NCI-H1694 treated with DMSO at 0.1 percent for 48 hours (cell line): ENCODE data around the gene UHRF1.
A peak's percentile ranks its signal among the peaks of the same experiment; 100 is the strongest.
"Not testable (repeated sequence)": the region's sequence is repeated elsewhere in the genome, so short reads cannot be mapped to it uniquely, and the experiment has no call there.

Experiments used
- DNase-seq: peaks from one replicate; lab custom pipeline; 2025; lab: John Stamatoyannopoulos, UW

UHRF1 gene

GRCh38 chr19:4900879-4901278, 8.4 kb upstream of the UHRF1 start:
- not testable (repeated sequence) for DNase-seq

DNA sequence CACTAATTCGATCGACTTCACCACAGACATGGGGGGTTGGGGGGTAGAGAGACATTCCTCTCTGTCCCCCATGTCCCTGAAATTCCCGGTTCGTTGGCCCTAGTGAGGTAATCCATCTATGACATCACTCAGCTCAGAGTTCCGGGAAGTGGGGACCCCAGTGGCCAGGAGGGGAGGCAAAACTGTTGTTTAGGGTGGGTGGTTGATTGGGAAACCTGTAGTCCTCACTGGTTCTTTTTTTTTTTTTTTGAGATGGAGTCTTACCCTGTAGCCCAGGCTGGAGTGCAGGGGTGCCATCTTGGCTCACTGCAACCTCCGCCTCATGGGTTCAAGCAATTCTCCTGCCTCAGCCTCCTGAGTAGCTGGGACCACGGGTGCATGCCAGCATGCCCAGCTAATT, 6.5 kb upstream of the UHRF1 start, which contains the start of gene ARRDC5:
TSS of gene ARRDC5 (minus strand) at position 101 of the 400 bp plus-strand sequence. CDS start at position 30, 71 bp downstream.
- DNase-seq = no peak

- no peak for DNase-seq
Observed at GRCh38 chr19:4904481-4904880, 4.8 kb upstream of the UHRF1 start.

DNA sequence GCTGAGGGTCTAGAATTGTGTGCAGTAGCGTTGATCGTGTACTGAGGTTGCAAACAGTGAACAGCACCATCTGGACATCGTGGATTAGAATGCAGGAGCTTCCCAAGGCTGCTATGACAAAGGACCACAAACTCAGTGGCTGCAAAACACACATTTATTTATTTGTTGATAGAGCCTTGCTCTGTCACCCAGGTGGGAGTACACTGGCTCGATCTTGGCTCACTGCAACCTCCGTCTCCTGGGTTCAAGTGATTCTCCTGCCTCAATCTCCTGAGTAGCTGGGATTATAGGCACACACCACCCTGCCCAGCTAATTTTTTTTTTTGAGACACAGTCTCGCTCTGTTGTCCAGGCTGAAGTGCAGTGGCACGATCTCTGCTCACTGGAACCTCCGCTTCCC, 2.3 kb upstream of the UHRF1 start:
- DNase-seq = no peak

DNA sequence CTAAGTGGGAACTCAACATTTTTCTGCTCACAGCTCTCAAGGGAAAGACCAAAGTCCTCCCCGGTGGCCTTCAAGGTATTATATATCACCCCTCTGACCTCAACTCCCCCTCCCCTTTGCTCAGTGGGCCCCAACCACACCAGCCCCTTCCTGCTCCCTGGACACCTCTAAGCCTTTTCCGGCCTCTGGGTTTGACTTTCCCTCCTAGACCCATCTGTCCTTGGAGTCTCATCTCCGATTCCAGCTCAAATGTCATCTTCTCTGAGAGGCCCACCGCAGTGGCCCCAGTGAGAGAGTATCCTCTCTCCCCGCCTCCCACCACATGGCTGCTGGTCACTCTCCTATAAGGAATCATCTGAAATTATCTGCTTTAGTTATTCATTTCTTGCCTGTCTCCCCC, 941 bp upstream of the UHRF1 start:
- DNase-seq = no peak

DNA sequence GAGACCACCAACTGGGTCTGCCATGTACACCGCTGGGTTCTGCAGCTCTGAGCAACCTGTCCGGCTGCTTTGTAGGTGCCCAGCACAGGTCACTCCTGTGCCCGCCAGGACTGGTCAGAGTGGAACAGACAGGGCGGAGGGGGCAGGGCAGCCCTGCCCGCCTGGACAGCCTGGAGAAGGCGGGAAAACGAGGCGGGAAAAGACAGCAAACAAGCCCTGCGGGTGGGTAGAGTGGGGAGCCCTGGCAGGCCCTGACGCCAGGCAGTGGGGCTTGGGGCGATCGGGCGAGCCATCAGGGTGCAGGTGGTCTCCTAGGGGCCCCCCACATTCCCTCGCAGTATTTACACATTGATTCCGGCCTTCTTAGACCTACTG, 533 bp upstream of the UHRF1 start:
- no peak for DNase-seq

- peak; percentile 22 for DNase-seq
Observed at GRCh38 chr19:4909897-4910593, 744 bp downstream of the UHRF1 start.

- DNase-seq = no peak
Observed at GRCh38 chr19:4910594-4911281, 1.4 kb downstream of the UHRF1 start.

DNA sequence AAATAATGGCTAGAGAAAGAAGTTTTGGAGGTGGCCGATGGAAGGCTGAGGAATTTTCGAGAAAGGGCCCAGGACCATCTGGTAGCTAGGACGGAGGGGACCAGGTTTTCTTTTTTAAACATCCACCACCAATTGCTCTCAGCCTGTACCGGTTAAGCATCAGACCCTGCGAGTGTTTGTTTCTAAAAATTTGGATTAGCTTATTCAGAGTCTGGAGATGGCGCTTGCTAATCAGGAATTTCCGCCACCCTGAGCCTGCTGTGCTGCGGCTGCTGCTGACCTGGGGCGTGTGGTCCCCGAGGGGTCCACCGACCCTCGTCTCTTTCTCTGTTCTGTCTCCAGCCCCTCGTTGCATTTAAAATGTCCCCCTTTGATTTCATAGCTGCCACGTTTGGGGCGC, 2.0 kb downstream of the UHRF1 start:
- DNase-seq = no peak

DNA sequence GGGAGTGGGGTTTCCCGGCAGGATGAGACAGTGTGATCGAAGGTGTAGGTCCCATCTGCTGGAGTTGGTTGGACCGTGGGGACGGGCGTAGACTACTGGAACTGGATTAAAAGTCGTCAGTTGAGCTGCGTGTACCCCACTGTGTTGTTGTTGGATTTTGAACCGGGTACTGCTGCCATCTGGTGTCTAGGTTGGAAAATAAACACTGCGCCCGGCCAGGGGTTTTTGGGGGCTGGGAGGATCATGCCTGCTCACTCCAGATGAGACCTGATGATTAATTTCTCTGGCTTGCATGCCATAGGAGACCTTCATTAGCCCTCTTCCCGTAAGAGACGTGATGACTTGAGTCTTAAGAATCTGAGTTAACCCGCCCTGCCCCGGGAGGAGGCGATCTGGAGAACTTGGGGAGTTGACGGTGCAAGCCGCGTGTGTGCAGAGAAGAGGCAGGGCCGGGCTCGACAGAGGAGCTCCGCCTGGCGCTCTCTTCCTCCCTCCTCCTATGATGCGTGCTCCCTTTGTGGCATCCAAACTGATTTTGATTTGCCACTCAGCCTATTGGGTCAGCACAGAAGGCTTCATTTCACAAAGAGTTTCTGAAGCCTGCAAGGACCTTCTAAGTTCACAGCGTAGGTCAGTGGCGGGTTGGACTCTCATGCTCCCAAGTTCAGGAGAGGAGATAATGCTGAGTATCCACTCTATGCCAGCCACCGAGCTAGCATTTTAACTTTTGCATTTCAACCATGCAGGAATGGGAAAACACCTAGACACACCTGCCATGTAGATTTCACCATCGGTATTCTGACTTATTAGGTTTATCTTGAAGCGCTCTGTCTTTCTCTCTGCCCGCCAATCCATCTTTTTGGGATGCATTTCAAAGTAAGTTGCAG, 2.7 kb downstream of the UHRF1 start:
- DNase-seq = peak; percentile 28

DNA sequence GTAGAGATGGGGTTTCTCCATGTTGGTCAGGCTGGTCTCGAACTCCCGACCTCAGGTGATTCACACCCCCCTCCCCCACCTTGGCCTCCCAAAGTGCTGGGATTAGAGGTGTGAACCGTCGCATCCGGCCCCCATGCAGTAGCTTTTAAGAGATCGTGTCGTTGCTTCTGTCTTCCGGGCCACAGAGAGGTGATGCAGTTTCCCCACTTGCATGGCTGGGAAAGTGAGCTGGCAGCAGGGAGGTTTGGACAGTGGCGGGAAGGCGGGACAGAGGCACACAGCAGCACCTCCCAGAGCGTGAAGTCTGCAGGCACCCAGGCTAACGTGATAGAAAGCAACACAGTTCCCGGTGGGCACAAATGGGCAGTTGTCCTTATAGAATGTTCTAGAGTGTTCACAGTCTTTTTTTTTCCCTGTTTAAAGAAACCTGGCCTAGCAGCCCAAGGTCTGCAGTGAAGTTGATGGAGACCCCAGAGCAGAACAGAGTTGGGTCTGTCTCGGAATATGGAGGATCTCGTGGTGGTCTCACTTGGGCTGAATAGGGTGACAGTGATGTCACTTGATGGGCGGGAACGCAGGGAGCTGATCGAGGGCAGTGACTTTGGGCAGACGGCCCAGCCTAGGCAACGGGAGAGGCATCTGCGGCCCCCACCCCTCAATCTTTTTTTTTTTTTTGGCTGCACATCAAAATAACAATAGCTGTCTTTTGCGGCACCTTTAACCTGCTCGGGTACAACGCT, 4.9 kb downstream of the UHRF1 start:
- no peak for DNase-seq

GRCh38 chr19:4914736-4915501, 5.6 kb downstream of the UHRF1 start:
- no peak for DNase-seq

- no peak for DNase-seq
Observed at GRCh38 chr19:4916292-4917082, 7.2 kb downstream of the UHRF1 start.

DNA sequence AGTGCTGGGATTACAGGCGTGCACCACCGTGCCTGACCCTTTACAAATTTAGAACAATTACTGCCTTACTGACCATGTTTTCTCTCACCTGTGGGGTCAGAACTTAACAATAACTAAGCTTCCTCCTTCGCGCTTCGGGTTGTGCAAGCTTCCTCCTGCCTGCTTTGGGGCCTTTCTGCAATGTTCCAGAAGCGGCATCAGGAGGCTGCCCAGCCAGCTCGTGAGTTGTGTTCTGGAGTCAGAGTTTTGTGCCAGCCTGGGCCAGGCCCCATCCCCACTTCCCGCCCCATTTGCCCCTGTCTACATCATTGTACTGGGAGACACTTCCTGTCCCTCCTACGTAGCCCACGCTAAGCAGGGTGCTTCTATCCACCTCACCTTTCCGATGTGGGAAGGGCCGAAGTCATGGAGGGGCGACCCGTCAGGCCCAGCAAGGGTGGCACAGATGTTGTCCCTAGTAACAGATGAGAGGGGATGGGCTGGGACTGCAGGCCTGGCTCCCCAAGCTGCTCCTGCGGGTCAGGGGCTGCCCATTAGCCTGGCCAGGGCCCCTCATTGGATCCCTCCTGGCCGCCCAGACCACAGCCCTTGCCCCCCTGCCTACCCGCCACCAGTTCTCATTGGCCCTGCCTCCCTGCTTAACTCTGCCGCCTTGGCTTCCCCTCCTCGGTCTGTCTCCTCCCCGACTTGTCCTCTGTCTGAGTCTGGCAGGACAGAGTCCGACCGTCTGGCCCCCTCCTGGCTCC, 13.4 kb downstream of the UHRF1 start:
- DNase-seq = no peak

DNA sequence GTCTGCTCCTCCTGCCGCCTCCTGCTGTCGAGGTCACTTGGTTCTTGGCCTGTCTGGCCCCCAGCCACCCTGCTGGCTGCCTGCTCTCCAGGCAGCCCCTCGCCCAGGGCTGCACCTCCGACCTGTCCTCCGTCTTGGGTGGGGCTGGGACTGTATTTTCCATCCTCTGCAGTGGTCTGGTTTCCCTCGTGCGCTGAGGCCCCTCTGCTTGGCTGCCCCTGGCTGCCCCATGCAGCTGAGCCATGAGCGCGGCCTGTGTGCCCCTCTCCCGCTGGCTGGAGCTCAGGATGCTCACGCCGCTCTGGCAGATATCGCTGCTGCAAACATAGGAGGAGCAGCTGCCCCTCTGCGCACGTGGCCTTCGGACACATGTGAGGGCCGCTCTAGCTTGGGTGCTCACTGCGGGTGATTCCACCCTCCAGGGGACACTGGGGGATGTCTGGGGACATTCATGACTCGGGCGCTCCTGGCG, 14.0 kb downstream of the UHRF1 start:
- no peak for DNase-seq

GRCh38 chr19:4929186-4929585, 19.9 kb downstream of the UHRF1 start:
- no peak for DNase-seq

DNA sequence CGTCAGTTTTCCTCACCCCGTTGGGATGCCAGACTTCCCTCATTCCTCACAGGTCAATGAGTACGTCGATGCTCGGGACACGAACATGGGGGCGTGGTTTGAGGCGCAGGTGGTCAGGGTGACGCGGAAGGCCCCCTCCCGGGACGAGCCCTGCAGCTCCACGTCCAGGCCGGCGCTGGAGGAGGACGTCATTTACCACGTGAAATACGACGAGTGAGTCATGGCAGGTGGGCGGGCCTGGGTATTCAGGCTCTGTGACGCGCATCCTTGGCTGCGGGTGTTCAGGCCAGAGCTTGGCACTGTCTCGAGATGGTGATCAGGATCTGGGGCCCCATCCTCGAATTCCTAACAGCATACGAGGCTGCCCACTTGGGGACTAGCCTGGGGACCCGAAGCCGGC, 21.4 kb downstream of the UHRF1 start:
- DNase-seq = no peak

DNA sequence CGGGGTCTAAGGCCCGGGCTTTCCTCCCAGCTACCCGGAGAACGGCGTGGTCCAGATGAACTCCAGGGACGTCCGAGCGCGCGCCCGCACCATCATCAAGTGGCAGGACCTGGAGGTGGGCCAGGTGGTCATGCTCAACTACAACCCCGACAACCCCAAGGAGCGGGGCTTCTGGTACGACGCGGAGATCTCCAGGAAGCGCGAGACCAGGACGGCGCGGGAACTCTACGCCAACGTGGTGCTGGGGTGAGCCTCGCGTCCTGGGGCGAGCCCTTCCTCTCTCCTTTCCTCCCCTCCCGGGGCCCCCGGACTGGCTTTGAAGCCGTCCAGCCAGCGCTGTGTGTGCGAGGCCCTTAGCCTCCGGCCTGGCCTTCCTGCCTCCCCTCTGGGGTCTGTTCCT, 23.4 kb downstream of the UHRF1 start:
- DNase-seq = no peak

- no peak for DNase-seq
Observed at GRCh38 chr19:4933528-4933927, 24.2 kb downstream of the UHRF1 start.

DNA sequence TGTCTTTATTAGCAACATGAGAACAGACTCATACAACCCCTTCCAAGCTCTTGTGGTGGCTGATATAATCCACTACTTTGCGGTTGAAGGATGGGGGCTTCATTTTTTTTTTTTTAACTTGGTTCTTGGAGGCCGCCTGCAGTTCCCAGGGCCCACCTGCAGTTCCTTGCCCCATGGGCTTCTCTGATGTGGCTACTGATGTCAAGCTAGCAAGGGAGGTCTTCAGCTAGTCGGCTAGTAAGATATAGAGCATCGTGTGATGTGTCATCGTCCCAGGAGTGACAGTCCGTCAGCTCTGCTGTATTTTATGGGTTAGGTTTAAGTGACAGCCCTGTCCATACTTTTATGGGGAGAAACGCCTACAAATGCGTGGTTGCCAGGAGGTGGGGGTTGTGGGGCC, 26.1 kb downstream of the UHRF1 start:
- DNase-seq = no peak
